Measurements from ENCODE around the gene FAM171A2.

FAM171A2 gene

DNA sequence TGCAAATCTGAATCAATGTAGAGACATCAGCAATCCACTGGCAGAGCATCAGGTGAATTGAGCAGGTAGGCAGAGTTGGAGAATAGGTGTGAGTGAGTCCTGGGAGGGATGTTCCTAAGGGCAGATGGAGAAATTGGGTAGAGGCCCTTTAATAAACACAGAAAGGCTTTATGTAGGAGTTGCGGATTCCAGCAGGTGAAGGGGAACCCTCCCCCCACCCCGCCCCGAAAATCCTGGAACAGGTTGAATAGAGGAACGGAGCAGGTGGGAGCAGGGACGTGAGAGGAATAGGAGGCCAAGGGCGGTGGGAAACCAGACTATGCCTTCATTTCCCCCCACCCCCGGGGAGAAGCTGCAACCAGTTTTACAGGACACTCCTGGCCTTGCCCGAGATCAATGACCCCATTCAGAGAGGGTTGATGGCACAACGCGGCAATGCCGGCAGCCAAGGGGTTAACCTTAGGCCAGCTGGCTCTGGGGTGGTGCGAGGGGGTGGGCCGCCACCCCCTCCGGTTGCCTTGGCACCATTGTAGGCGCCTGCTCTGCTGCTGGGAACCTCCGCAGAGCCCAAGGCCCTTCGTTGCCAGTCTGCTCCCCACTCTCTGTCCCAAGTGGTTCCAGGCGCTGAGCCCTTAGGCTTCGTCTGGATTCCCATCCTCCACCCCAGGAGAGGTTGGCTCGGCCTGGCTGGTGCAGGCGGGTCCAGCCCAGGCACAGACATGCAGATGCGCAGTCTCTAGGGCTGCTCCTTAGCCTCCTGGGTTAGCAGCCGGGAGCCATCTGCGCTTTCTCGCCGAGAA is 56.1 kb downstream of the FAM171A2 start:
- no peaks in the 10 kb centered on the region for H3K36me3 Mint-ChIP-seq (ENCODE audit: low read depth)
- peaks cover 30% of the 10 kb centered on the region for H3K27me3 Mint-ChIP-seq
- no peaks in the 10 kb centered on the region for H3K9me3 Mint-ChIP-seq
- H3K27ac Mint-ChIP-seq, result no peak overlapping the region
- H3K4me3 Mint-ChIP-seq, result peak overlapping the region; percentile 12
- peak; percentile 52 for DNase-seq
- peaks cover 11% of the 10 kb centered on the region for H3K4me1 Mint-ChIP-seq (ENCODE audit: low read depth)

GRCh38 chr17:44304651-44305050 is 59.0 kb downstream of the FAM171A2 start:
- Mint-ChIP-seq H3K27ac (no peak overlapping the region), H3K4me1 (ENCODE audit: low read depth) (peaks cover 11% of the 10 kb centered on the region), H3K27me3 (peaks cover 28% of the 10 kb centered on the region), H3K36me3 (ENCODE audit: low read depth) (no peaks in the 10 kb centered on the region), H3K4me3 (no peak overlapping the region), H3K9me3 (no peaks in the 10 kb centered on the region)
- DNase-seq, result no peak
